ENCODE data around the gene FZD7.
A peak's percentile ranks its signal among the peaks of the same experiment; 100 is the strongest.

FZD7 gene

GRCh38 chr2:202025816-202026215, 7.8 kb upstream of the FZD7 start:
- H3K4me3 ChIP-seq (replicated peaks; ENCODE audit: low read depth, low read length), result no peak overlapping the region
- TF ChIP-seq, protein P1, sequence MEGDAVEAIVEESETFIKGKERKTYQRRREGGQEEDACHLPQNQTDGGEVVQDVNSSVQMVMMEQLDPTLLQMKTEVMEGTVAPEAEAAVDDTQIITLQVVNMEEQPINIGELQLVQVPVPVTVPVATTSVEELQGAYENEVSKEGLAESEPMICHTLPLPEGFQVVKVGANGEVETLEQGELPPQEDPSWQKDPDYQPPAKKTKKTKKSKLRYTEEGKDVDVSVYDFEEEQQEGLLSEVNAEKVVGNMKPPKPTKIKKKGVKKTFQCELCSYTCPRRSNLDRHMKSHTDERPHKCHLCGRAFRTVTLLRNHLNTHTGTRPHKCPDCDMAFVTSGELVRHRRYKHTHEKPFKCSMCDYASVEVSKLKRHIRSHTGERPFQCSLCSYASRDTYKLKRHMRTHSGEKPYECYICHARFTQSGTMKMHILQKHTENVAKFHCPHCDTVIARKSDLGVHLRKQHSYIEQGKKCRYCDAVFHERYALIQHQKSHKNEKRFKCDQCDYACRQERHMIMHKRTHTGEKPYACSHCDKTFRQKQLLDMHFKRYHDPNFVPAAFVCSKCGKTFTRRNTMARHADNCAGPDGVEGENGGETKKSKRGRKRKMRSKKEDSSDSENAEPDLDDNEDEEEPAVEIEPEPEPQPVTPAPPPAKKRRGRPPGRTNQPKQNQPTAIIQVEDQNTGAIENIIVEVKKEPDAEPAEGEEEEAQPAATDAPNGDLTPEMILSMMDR (IDR thresholded peaks at IDR 0.05; ENCODE audit: low read depth, low read length, missing control alignments), result no peak

DNA sequence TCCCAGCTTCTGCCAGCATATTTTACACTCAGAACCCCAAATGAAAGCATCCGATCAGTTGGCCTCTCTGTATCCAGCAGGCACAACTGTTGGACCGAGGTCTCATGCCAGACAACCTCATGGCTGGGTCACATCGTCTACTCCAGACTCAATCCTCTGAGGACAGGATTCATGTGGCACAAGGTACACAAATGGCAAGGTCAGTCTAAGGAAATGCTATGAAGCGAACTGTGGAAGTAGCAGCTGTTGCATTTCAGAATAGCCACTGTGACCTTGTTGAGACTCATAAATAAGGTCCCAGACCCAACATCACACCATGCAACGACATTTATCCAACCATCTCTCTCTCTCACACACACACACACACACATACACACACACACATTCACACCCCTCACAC, 7.1 kb upstream of the FZD7 start:
- TF ChIP-seq, protein P1 (IDR thresholded peaks at IDR 0.05; ENCODE audit: low read depth, low read length, missing control alignments), result no peak
- no peak overlapping the region for H3K4me3 ChIP-seq (replicated peaks; ENCODE audit: low read depth, low read length)
- DNase-seq (ENCODE audit: extremely low read depth, low read depth), result no peak

More at GRCh38 chr2:202025816-202026215, 7.8 kb upstream of the FZD7 start:
- no peak for DNase-seq (ENCODE audit: extremely low read depth, low read depth)

DNA sequence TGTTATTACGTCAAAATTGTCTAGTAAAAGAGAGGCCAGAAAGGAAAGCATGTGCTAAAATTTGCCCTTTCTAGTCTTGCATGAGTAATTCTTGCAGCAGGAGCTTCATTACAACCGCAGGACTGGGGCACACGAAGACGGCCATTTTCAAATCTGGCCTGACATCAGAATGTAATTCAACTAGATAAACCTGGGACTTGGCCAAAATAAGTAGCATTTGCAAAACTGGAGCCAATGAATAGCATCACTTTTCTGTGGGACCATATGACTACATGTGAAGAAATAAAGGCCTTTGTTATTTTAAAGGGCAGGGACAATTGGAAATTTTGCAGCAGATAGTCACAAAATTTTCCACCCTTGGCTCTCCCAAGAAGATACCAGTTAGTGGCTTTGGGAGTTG, 3.0 kb upstream of the FZD7 start:
- DNase-seq (ENCODE audit: extremely low read depth, low read depth), result no peak
- TF ChIP-seq, protein P1 (IDR thresholded peaks at IDR 0.05; ENCODE audit: low read depth, low read length, missing control alignments), result no peak
- no peak overlapping the region for H3K4me3 ChIP-seq (replicated peaks; ENCODE audit: low read depth, low read length)

- DNase-seq (ENCODE audit: extremely low read depth, low read depth), result no peak
- 0 out of 2 replicates have a peak overlapping the region, but pooled peaks have one; percentile 66 for H3K4me3 ChIP-seq (replicated peaks; ENCODE audit: low read depth, low read length)
- TF ChIP-seq, protein P1 (IDR thresholded peaks at IDR 0.05; ENCODE audit: low read depth, low read length, missing control alignments), result no peak
Observed at GRCh38 chr2:202031246-202031951, 2.3 kb upstream of the FZD7 start.

- DNase-seq (ENCODE audit: extremely low read depth, low read depth), result no peak
- TF ChIP-seq, protein P1 (IDR thresholded peaks at IDR 0.05; ENCODE audit: low read depth, low read length, missing control alignments), result no peak
Observed at GRCh38 chr2:202032846-202033316, 774 bp upstream of the FZD7 start.

GRCh38 chr2:202034249-202035088, 814 bp downstream of the FZD7 start:
- DNase-seq (ENCODE audit: extremely low read depth, low read depth), result no peak
- peak overlapping the region; percentile 81 for H3K4me3 ChIP-seq (replicated peaks; ENCODE audit: low read depth, low read length)

More at GRCh38 chr2:202032846-202033316, 774 bp upstream of the FZD7 start:
- H3K4me3 ChIP-seq (replicated peaks; ENCODE audit: low read depth, low read length), result peak overlapping the region; percentile 66

More at GRCh38 chr2:202034249-202035088, 814 bp downstream of the FZD7 start:
- TF ChIP-seq, protein P1 (IDR thresholded peaks at IDR 0.05; ENCODE audit: low read depth, low read length, missing control alignments), result no peak

Measured in HFF-Myc (cell line).